RKO (cell line): ENCODE measurements around the gene MYL12A.
"Not testable (repeated sequence)": the region's sequence is repeated elsewhere in the genome, so short reads cannot be mapped to it uniquely, and the experiment has no call there.

Experiments used
- DNase-seq: peaks from one replicate; pipeline ENCODE4 v3.0.0-alpha.2; 2016; ENCODE audit warnings: low spot score

Gene MYL12A

DNA sequence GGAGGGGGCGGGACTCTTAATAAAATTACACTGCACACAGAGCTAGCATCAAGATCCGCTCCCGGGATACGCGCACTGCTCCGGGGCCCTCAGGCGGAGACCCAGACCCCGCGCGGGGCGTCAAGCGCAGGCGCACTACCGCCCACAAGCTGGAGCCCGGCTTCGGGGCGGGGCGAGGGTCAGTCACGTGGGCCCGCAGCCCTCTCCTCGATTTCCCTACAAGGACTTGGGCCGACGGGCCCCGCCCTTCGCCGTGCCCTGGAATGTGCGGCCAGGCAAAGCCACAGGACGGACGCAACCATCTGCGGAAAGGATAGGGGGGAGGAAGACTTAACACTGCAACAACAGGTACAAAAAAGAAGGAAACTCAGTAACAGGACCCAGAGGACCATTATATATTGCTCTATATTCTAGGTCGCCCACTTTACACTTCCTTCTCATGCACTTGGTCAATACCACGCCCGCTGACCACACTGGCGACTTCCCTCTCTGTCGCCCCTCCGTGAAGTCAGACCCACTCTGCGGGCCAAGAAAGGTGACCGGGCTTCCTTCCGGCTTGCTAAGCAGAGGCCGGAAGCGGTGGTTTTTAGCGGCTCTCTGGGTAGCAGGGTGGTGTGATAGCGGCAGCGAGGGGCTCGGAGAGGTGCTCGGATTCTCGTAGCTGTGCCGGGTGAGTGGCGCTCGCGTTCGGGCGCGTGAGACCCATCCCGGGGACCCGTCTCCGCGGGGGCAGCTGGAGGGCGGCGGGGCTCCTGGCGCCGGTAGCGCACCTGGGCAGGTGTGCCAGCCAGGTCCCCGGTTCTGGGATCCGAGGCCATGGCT lies at the start of gene MYL12A:
MYL12A (plus strand) TSS at position 562 of the 822 bp plus-strand sequence. CDS start 5,447 bp downstream, outside the sequence.
- DNase-seq, result peak; percentile 98

DNA sequence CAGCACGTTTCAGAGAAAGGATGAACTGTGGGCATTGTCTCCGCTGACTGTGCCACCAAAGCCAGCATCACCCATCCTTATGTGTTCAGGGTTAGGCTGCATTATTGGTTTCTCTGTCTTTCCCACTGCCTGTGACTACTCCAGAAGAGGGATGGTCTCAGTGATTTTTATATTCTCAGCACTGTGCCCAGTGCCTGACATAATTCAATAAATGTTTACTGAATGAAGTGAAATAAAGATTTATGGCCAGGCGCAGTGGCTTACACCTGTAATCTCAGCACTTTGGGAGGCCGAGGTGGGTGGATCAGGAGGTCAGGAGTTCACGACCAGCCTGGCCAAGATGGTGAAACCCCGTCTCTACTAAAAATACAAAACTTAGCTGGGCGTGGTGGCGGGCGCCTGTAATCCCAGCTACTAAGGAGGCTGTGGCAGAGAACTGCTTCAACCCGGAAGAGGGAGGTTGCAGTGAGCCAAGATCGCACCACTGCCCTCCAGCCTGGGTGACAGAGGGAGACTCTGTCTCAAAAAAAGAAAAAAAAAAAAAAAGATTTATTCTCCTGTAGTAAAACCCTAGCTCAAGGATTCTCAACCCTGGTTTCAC lies 49.2 kb upstream of the MYL12A start:
- not testable (repeated sequence) for DNase-seq

GRCh38 chr18:3199942-3200645 lies 47.5 kb upstream of the MYL12A start:
- no peak for DNase-seq

DNA sequence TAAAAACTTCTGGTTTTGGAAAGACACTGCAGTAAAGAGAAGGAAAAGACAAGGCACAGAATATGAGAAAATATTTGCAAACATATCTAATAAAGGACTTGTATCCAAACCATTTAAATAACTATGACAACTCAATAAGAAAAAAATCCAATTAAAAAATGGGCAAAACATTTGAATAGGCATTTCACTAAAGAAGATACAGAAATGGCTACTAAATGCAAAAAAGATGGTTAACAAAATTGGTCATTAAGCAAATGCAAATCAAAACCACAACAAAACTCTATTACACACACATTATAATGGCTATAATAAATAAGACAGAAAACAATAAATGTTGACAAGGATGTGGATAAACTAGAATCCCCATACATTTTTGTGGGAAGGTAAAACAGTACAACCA lies 42.4 kb upstream of the MYL12A start:
- DNase-seq, result no peak

- DNase-seq, result peak; percentile 37
Measured at GRCh38 chr18:3207565-3207964, 40.0 kb upstream of the MYL12A start.

DNA sequence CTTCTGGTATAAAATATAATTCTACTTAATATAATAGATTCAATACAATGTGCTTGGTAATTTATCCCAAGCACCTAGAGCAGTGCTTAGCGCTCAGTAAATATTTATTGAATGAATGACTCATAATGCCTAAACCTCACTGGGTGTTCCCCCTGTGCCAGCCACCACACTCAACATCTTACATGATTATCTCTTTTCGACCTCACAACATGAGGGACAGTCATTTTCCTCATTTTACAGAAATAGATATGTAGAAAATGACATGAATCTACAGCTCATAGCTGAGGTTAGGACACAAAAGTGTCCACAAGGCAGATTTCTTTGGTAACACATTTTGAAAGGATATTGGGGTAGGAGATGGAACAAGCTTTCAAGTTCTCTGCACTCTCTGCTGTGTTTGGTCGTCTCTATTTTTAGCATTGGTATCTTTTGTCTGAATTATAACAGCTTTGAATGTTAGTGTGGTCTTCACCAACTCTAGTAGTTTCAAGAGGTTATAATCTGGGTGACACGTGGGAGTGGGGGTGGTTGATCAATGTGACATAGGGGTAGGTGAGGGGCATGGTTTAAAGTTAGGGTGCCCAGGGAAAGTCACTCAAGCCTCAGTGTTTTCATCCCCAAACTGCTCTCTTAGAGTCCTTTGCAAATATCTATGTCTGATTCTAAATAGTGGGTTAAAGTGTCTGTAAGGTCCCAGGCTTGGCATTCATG lies 37.6 kb upstream of the MYL12A start:
- DNase-seq, result no peak

DNA sequence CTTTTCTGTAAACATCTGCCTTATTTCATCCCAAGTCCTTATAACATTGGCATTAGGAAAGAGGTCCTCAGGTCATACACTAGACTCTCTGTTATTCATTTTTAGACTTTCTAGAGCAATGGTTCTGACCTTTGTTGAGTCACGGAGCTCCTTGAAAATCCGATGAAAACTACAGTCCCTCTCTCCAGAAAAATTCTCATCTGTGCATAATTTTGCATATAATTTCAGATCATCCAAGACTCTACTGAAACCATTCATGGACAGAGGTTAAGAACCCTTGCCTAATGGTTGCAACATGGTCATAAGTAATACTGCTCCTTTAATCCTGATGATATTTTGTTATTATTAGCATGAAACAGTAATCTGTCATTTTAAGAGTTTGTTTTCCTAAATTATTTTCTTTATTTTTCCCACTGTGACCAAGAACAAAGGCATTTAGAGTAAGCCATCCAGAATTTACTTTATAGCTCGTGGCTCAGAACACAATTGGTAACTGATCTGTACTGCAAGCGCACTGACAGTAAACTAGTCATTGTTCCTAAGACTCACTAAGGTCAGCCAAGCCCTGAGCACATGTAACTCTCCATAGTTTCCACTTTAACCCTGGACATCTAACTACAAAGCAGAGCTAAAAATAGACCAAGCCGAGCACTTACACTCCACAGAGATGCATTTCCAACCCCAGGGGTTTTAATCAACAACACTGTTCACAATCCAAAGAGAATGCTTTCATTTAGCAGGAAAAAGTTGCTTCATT lies 36.2 kb upstream of the MYL12A start:
- DNase-seq, result no peak

DNA sequence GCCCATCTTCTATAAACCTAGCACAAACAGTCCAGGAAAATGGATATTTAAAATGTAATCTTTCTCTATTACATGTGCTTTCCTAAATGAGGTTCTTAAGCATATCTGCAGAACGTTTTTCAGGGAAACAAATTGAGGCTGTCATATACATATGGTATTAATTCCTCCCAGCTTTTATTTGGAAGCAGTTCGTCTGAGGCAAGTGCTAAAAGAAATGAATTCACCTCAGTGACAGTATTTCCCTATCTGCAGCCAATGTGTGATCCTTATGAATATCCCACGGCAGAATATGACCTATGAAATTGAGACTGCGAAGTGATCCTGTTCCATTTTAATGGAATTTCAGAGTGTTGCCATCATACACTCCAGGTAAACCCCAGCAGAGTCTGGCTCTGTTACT lies 34.9 kb upstream of the MYL12A start:
- DNase-seq, result no peak

- no peak for DNase-seq
Measured at GRCh38 chr18:3213300-3214059, 34.1 kb upstream of the MYL12A start.

DNA sequence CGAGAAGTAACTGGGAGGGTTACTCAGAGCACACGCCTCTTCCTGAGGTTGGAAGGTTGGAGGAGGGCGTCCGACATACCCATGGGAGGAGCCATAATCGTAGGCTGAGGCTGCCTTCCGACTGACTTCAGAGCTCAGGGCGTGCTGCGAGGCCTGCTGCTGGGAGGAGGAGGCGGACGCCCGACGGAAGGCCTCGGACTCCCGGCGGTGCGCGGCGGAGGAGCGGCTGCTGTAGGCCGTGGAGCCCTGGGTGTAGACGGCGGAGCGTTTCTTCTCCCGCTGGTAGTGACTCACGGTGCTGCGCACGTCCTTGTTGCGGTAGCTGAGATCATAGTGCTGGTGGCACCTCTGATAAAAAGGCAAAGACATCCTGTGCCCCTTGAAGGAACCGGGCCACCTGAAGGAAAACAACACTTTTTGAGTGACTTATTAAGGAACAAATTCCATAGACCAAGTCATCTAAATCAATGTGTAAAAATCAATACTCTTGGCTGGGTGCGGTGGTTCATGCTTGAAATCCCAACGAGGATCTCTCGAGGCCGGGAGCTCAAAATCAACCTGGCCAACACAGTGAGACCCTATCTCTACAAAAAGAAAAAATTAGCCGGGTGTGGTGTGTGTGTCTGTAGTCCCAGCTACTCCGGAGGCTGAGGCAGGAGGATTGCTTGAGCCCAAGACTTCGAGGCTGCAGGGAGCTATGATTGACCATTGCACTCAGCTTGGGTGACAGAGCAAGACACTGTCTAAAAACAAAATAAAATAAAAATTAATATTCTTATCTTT lies 32.6 kb upstream of the MYL12A start:
- DNase-seq, result no peak

DNA sequence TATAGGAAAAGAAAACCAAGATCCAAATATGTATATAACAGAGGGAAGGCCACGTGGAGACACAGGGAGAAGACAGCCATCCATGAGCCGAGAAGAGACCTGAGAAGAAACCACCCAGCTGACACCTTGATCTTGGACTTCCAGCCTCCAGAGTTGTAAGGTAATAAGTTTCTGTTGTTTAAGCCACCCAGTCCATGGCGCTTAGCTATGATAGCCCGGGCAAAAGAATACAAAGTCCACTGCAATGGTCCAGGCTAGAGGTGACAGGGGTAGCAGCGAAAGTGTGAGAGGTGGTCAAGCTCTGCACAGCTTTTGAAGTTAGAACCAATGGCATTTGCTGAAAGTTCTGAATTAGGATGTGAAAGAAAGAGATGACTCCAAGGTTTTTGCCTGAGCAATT lies 30.6 kb upstream of the MYL12A start:
- no peak for DNase-seq

DNA sequence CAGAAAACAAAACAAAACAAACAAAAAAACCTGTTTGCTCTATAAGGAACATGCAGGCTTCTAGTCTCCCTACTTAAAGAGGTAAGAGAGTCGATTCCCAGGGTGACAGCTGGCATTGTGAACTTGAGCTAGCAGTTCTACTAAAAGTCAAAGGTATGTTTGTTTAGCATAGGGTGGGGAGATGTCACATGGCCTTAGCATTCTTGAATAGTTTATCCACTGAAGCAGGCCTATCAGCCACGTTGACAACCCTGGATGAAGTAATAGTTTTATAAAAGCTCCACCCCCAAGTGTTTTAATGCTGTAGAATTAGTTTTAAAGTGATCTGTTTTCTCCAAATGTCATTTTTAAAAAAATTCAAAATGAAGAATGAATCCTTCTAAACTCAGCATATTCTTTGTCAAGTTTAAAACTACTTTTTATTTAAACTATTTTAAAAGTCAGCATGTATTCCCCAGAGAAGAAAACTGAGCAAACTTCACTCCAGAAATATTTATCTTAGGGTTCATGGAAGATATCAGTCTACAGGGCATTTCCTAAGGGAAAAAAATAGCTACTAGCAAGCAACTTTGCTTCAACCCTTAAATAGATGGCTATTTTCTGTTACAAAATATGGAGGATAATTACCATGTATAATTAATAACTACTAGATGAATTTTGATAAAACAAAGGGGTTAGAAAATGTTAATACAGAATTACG lies 29.5 kb upstream of the MYL12A start:
- no peak for DNase-seq

DNA sequence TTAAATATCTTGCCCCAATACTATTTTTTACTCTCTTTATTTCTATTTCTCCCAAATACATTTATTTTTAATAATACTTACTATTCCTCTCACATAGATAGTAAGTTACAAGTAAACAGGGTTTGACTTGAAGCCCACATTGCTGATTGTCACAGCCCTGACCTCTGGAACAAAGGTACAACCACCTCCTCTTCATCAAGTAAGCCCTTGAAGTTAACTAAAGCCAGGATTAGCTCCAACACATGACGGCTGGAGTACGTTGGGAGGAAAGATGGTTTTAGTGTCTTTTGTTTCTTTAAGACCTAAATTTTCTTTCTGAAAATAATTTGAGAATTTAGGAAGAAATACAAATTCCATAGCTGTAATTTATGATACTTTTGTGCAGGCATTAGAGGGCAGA lies 28.8 kb upstream of the MYL12A start:
- DNase-seq, result no peak

DNA sequence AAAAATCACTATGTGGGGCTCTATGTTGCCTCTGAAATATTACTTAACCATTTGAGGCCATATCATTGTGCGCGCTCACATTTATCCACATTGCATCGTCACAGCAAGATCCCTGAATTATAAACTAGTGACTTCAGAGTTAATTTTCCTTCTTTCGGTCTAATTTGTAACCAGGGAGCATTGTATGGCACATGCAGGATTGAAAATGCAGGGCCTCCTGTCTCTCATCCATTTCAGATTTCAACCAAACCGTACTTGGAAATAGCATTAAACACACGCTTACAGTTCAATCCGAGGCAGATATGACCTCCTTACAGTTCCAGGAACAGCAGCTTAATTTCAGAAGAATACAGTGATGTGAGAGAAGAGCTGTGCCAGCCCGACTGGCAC lies 28.4 kb upstream of the MYL12A start:
- no peak for DNase-seq

DNA sequence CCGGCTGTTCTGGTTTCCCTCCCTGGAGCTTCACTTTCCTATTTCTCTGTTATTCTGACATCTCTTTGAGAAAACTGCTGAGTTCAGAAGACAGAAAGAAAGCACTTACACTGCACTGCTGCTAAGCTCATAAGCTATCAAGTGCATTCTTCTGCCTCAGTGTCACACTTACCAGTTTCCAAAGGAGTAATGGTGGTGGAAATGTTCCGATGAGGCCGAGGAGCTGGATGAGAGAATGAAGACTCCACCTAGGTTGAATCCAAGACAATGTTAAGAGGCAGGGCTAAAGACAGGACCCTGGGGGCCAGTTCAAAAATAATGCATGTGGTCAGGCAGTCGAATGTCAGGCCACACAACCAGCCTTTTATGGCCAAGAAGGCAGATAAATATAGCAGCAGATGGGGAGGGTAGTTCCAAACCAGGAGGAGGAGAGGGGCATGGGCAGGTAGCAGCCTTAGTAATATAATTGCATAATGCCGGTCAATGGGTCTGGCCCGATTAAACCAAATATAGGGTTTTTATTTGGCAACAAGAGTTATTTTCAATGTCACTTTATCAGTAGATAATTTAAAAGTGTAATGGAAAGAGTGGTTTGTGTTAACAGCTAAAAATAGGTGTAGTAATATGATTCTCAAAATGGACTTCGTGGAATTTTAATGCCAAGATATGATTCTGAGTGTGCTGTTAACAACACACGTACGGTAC lies 27.8 kb upstream of the MYL12A start, which contains the start of gene MYOM1:
MYOM1 (minus strand) TSS at position 338 of the 705 bp plus-strand sequence. CDS start 4,745 bp downstream, outside the sequence.
- DNase-seq, result no peak

DNA sequence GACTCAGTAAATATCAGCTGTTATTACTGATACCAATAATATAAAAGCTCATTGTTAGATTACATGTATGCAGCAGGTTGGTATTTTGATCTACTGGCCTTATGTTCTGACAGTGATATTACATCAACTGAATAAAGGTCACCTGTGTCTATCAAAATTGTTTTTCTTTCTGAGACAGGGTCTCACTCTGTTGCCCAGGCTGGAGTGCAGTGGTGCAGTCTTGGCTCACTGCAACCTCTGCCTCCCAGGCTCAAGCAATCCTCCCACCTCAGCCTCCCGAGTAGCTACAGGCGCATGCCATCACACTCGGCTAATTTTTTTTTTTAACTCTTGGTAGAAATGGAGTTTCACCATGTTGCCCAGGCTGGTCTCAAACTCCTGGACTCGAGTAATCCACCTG lies 26.7 kb upstream of the MYL12A start:
- not testable (repeated sequence) for DNase-seq

DNA sequence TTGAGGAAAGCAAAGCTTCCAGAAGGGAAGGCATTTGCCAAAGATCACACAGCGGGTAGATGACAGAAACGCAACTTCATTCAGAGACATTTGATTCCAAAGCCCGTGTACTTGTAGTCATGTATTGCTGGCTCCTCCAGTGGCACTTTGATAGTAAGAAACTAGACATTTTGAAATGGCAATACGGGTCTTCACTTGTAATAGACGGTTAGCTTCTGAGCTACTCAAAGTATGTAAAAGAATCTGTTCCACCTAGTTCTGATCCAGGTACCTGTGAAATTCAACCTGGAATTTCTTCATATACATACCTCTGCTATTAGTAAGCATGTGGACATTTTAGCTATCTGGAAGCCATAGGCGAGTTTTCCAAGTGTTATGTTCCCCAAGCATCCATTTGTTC lies 26.1 kb upstream of the MYL12A start:
- DNase-seq, result no peak

DNA sequence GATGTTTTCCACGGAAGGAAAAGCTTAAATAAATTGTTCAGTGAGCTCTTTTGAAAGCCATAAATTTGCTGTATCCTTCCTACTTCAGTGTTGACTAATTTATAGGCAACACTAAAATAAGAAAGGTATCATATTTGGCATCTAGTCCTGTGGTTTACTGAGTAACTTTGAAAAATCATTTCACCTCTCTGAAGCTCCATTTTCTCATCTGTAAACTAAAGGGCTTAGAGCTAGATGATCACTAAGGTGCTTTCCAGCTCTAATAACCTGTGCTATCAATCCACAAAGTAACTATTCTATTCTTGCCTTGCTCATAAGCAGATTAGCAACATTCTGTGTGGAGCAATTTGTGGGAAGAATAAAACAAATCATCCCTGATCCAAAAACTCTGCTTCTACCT lies 24.2 kb upstream of the MYL12A start:
- no peak for DNase-seq

- no peak for DNase-seq
Measured at GRCh38 chr18:3224223-3224622, 23.4 kb upstream of the MYL12A start.
